ENCODE data around the gene SLC9A8. TPM values are rescaled to one million over a fixed set of nuclear protein-coding genes. Genes with fewer than 3 reads are reported as not detected.
A peak's percentile ranks its signal among the peaks of the same experiment; 100 is the strongest.
"Not testable (repeated sequence)": the region's sequence is repeated elsewhere in the genome, so short reads cannot be mapped to it uniquely, and the experiment has no call there.

Gene SLC9A8
- total RNA-seq = 8.6 TPM

GRCh38 chr20:49812507-49813304, at the start of gene SLC9A8:
TSS of gene SLC9A8 (plus strand) at chr20:49812828. CDS start at chr20:49812923, 95 bp downstream.
- peak; percentile 95 for ATAC-seq
- DNase-seq (ENCODE audit: low spot score) = peak; percentile 85

GRCh38 chr20:49762940-49763766, 49.5 kb upstream of the SLC9A8 start:
- DNase-seq (ENCODE audit: low spot score) (no peak), ATAC-seq (no peak)

- DNase-seq (ENCODE audit: low spot score) = no peak
- no peak for ATAC-seq
Measured at GRCh38 chr20:49765413-49765736, 47.3 kb upstream of the SLC9A8 start.

- no peak for ATAC-seq
- no peak for DNase-seq (ENCODE audit: low spot score)
Measured at GRCh38 chr20:49765846-49766541, 46.6 kb upstream of the SLC9A8 start.

GRCh38 chr20:49766979-49767521, 45.6 kb upstream of the SLC9A8 start:
- DNase-seq (ENCODE audit: low spot score) (peak; percentile 65), ATAC-seq (peak; percentile 45)

GRCh38 chr20:49768204-49769047, 44.2 kb upstream of the SLC9A8 start:
- ATAC-seq = peak; percentile 77
- DNase-seq (ENCODE audit: low spot score) = peak; percentile 91

- no peak for ATAC-seq
- no peak for DNase-seq (ENCODE audit: low spot score)
Measured at GRCh38 chr20:49769048-49769581, 43.5 kb upstream of the SLC9A8 start.

GRCh38 chr20:49770634-49771033, 42.0 kb upstream of the SLC9A8 start:
- ATAC-seq (no peak), DNase-seq (ENCODE audit: low spot score) (no peak)

- DNase-seq (ENCODE audit: low spot score); ATAC-seq: not testable (repeated sequence)
Measured at GRCh38 chr20:49774213-49774612, 38.4 kb upstream of the SLC9A8 start.

- no peak for DNase-seq (ENCODE audit: low spot score)
- peak; percentile 39 for ATAC-seq
Measured at GRCh38 chr20:49775229-49775693, 37.4 kb upstream of the SLC9A8 start.

- DNase-seq (ENCODE audit: low spot score) = no peak
- ATAC-seq = no peak
Measured at GRCh38 chr20:49779972-49780371, 32.7 kb upstream of the SLC9A8 start.

GRCh38 chr20:49781676-49782075, 31.0 kb upstream of the SLC9A8 start:
- ATAC-seq (no peak), DNase-seq (ENCODE audit: low spot score) (no peak)

- DNase-seq (ENCODE audit: low spot score); ATAC-seq: not testable (repeated sequence)
Measured at GRCh38 chr20:49782439-49782838, 30.2 kb upstream of the SLC9A8 start.

GRCh38 chr20:49783021-49783995, 29.3 kb upstream of the SLC9A8 start:
- not testable (repeated sequence) for DNase-seq (ENCODE audit: low spot score); ATAC-seq

GRCh38 chr20:49784291-49784690, 28.3 kb upstream of the SLC9A8 start:
- no peak for DNase-seq (ENCODE audit: low spot score)
- no peak for ATAC-seq

- no peak for DNase-seq (ENCODE audit: low spot score)
- ATAC-seq = no peak
Measured at GRCh38 chr20:49785149-49785851, 27.3 kb upstream of the SLC9A8 start.

GRCh38 chr20:49785852-49786175, 26.8 kb upstream of the SLC9A8 start:
- peak; percentile 19 for ATAC-seq
- no peak for DNase-seq (ENCODE audit: low spot score)

- ATAC-seq = no peak
Measured at GRCh38 chr20:49786196-49786595, 26.4 kb upstream of the SLC9A8 start.

More at GRCh38 chr20:49786196-49786595, 26.4 kb upstream of the SLC9A8 start:
- DNase-seq (ENCODE audit: low spot score) = no peak
